Right lobe of liver (tissue), 4 donors: Measurements from ENCODE around the gene REC114.

Experiments
- POLR2A ChIP-seq: fragments of 450-650 bp; IDR thresholded peaks from one replicate; pipeline ENCODE4 v1.6.1; 2017; ENCODE audit warnings: antibody characterized with exemption, mild to moderate bottlenecking
- TF ChIP-seq, protein P1 (sequence below), 4 donors: fragments of 200-600 bp in 3 of 4; fragments of 450-650 bp in 1 of 4; IDR thresholded peaks; one replicate each; pipeline versions ENCODE4 v1.5.1 to v1.8.0; 2016 to 2022; ENCODE audit warnings: antibody characterized with exemption in 4 of 4, mild to moderate bottlenecking in 2 of 4
- donor health status: DM: no; HTN: no; CAD: no.
- donor health status: DM: no; HTN: no; CAD: no.
- donor health status: DM: no; HTN: yes; CAD: no.

DNA sequence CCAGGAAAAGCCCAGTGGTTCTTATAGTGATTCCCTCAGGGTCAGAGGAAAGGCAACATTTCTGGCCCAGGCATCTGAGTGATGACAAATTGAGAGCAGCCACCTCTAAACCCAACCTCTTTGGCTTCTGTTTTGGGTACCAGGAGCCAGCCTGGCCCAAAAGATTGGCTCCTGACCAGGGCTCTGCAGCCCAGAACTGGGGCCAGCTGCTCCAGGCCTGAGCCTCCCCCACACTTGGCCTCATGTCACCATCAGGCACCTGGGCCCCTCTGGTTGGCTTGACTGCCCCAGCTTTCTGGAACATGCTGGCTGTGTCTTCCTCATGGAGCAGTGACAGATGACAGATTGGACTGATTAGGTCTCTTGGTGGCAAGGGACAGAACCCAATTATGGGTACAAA is 48.2 kb upstream of the REC114 start:
- TF ChIP-seq, protein P1, sequence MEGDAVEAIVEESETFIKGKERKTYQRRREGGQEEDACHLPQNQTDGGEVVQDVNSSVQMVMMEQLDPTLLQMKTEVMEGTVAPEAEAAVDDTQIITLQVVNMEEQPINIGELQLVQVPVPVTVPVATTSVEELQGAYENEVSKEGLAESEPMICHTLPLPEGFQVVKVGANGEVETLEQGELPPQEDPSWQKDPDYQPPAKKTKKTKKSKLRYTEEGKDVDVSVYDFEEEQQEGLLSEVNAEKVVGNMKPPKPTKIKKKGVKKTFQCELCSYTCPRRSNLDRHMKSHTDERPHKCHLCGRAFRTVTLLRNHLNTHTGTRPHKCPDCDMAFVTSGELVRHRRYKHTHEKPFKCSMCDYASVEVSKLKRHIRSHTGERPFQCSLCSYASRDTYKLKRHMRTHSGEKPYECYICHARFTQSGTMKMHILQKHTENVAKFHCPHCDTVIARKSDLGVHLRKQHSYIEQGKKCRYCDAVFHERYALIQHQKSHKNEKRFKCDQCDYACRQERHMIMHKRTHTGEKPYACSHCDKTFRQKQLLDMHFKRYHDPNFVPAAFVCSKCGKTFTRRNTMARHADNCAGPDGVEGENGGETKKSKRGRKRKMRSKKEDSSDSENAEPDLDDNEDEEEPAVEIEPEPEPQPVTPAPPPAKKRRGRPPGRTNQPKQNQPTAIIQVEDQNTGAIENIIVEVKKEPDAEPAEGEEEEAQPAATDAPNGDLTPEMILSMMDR (IDR thresholded peaks at IDR 0.05), result no peak
- TF ChIP-seq POLR2A, result no peak
